GM19372 (cell line): ENCODE results near the gene TBCK.

Experiments
- ATAC-seq: cut with Tn5 transposase; IDR thresholded peaks from one replicate; pipeline ENCODE4 v1.9.1; 2021; ENCODE audit warnings: mild to moderate bottlenecking, low read depth, moderate library complexity; ENCODE audit not compliant: unreplicated experiment

TBCK gene

DNA sequence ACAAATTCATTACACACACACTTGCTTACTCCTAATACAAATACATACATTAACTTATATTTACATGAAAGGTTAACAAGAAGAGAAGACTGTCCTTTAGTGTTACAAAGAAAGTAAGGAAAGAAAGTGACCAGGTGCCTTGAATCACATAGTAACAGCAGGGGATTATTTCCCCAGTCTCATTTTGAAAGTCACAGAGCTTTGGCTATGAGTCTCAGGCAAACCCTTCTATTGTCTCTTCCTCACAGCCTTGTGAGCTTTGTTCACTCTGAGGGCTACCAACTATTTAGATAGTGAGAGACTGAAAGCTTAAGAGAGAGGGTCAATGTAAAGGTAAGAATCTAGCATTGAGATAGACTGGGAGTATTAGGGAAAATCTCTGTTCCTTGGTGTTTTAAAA lies 259.1 kb downstream of the TBCK start:
- ATAC-seq: no peak

DNA sequence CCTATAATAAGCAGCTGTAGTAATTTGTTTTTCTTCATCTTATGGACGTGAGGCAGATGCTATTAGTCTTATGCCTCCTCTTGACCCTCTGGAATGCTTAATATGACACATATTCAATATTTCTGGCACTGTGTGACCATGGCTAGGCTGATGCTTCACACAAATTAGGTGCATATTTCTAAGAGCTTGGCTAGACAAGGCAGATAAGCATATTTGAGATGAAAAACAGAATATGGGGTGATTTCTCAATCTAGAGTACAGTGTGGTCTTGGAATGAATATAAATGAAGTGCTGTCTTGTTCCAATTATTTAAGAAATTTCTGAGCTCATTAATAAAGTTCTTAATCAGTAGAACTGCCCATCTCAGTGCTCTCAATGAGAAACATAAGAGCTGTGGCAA lies 264.5 kb downstream of the TBCK start:
- ATAC-seq: no peak

DNA sequence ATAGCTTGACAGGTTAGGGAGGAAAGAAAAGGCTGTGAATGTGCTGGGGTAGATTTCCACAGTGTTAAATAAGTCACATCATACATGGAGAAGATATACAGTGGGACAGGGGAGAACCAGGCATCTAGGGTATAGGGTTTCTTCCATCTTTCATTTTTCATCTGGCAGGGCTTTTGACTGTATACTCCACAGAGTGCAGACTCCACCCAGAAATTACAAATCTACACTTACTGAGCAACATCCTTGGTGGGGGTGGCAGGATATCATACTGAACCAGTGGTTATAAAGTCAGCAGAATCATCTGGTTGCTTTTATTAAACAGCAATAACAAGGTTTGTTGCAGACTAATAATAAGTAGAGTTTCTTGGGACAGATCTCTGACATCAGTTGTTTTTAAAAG lies 266.5 kb downstream of the TBCK start:
- ATAC-seq: no peak

DNA sequence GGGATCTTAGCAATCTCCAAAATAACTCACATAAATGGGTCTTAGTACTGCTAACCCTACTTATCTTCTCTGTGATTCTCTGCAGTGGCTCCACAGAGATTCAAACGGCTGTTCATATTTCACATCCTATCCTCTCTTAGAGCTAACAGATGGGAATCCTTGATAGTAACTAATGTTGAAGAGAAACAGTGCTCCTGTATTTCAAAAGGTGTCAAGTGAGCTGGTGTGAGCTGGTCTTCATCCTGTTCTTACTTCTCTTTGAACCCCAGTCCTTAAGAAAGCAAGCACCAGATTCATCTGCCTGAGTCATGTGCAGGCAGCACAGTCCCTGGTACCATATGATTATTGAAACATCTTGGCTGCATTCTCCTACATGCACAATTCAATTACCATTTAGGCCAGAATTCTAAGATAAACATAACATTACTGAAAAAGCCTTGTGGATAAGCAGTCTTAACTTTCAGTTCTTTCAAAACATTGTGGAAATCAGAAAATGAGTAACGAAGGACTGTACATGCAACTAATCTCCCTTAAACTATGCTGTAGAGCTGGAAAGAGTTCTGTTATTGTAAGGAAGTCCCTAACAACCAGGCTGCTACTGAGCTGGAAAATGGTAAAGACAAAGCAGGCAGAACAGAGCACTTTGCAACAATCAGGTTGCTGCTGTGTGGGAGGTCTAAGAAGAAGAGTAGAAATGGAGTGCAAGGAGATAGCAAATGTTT lies 267.6 kb downstream of the TBCK start:
- no peak for ATAC-seq

DNA sequence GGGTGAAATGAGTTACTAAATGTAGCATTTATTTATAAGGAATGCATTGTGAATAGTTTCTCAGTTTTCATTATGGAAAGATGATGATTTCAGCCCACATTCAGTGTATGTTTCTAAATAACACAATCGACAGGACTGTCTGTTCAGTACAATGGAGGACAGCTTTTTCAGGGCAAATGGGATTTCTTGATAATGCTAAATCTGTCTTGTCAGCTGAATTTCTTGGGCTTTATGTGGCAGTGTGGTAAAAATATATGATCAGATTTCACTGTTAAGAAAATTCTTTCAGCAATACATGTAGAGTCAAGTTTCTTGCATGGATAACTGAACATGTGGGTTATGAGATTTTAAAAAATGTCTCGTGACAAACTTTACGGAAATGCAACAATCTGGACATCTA lies 269.9 kb downstream of the TBCK start:
- ATAC-seq: no peak

DNA sequence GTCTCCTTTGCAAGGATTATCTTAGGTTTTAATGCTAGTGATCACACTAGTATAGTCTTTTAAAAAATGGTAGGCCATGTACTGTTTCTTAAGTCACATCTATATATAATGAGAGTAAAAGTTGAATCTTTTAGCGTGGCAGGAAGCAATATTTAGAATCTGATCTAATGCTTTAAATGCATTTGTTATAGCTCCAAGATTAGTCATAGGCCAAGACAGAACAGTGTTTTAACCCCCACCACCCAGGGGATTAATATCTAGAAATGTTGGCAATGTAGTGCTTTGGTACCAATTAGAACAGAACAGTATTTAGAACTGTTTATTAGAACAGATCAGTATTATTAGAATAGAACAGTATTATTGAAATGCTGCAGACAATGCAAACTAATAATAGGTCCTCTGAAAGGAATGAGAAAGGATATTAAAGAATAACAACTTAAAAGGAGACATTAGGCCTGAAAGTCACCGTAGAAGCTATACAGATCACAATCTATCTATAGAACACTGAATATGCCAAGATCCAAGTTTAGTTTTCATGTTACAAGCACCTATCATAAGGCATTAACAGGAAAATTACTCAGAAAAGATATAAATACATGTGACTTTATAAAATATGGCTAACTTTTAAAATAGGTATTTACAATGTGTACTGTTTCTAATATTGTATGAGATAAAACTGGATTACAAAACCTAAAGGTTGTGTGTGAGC lies 274.6 kb downstream of the TBCK start:
- no peak for ATAC-seq

DNA sequence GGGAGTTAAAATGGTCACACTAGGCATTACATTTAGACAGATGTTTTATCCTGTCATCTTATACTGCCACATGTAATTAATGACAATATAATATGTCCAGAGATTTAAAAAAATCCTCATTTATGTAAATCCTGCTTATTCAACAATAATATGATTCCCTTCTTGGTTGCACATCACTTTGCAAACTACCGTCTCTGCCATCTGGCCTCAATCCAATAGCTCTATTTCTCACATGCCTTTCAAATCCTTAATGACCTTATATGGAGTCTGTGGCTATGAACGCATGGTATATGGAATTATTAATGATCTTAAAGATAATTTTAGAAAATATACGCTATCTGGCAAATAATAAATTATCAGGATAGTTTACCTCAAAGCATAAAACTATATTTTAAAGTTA lies 276.2 kb downstream of the TBCK start:
- no peak for ATAC-seq

DNA sequence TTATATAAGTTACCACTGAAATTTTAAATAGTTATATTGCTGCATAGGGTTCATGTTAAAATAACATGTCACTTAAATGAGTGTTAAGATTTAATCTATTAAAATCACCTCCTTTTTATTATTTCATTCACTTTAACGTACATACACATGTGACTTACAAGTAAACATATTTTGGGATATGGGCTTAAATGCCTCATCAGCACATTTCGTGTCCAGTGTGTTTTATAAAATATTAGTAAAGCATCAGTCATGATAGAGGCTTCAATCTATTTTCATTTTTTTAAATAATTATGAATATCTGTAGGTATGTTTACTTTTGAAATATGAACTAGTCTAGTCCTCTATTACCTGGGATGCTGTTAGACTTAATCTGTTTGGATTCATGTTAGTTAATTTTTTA lies 277.1 kb downstream of the TBCK start:
- ATAC-seq: no peak

DNA sequence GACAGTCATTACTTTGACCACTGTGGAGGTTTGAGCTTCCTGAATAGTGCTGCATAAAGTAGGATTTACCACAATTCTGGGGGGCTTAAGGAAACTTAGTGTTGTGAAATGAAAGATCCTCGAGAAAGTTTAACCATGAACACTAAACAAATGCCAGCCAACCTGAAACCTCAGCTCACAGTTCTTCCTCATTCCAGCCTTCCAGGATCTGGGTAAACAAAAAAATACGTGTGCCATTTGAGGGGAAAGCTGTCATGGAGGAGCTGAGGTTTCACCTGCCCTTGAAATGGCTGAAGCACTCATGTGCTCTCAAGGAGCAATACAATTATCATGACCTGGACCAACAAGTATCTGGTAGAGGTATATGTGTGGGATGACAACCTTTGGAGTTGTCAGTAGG lies 278.0 kb downstream of the TBCK start:
- ATAC-seq: no peak

DNA sequence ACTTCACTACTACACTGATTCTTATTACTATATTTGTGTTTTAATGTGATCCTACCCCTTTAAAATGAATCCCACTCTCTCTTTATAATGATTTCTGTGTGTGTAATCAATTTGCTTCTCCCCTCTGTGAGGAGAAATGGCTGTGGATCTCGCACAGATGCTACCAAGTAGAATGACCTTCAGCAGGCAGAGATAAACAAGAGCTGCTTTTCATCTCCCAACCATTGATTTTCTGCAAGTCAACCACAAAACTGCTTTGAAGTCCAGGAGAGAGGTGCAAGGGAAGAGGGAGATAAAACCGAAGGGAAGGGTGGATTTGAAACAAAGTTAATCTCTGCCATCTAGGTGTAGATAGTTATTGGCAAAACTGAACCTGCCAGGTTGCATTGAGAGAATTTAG lies 279.2 kb downstream of the TBCK start:
- ATAC-seq: no peak

DNA sequence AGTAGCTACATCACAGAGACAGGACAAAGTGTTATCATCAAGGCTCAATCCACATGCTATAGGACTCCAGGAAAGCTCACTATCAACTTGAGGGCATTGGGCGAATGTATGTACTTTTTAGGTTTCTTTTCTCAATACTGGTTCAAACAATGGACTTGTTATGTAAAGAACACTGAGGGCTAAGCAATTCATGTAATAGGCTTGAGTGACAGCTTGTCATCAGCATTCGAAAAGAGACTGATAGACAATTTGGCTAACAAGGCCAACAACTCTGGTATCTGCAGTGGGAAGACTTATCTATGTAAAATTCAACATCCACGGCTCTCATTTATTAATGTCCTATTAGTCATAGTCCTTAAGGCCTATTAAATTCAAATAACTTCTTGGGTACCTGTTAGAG lies 279.7 kb downstream of the TBCK start:
- ATAC-seq: no peak

DNA sequence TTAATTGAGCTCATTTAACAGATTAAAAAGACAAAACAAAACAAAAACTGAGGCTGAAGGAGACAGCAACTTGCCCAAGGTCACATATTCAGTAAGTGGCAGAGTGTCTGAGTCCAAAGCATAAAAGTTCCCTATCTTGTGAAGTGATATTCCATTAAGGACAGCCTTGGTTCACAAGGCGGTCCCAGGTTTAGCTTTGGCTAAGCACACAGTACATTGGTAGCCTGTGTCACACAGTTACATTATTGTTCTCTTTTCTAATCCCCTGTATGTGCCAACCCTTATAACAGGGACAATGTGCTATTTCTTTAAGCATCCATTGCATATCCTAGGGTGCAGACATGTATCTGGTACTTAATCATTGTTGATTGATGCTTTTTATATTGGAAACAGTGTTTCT lies 280.8 kb downstream of the TBCK start:
- no peak for ATAC-seq

DNA sequence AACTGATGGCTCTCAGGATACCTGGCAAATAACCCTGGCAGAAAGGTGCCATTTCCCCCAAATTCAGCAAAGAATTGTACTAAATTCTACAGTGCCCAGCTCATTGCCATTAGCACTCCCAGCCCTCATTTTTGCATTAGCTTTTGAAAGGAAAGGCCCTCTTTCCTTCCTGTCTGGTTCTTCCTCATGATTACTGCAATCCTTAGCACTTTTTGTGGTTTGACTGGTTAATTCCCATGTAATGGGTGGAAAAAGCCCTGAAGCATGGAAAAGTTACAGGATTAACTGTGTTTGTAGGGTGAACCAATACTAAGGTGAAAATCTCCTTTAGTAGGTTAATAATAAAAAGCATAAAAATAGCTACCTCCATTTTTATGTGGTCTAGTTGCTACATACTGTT lies 281.3 kb downstream of the TBCK start:
- ATAC-seq: no peak

DNA sequence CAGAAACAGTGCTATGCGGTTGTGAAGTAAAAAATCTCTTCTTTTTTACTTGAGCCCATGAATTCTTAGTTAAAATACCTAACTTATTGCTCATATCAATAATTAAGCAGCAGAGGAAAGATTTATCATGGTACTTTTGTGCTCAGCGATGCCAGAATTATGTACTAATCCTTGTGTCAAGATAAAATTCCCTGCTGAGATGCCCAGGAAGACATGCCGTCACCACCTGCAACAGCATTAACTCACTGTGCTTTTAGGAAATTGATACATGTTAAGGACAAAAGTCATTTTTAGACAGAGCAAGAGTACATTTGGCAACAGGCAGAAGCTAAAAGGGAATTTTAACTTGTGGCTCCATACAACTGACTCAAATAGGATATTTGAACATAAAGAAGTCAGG lies 281.8 kb downstream of the TBCK start:
- ATAC-seq: no peak

DNA sequence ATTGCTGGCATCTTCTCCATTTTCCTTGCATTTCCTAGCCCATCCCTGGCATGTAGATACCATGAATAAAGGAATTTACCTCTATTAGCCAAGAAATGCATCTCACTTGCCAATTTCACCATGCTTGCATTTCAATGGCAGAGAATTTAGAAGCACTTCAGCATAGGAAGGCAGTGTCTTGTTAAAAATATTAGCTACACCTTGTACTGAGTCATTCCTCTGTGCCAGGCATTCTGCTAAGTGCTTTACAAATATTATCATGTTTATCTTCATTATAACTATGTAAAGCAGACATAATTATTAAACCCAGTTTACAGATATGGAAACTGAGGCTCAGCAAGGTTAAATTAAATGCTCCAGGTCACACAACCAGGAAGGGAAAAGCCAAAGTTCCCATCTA lies 282.5 kb downstream of the TBCK start:
- ATAC-seq: no peak

DNA sequence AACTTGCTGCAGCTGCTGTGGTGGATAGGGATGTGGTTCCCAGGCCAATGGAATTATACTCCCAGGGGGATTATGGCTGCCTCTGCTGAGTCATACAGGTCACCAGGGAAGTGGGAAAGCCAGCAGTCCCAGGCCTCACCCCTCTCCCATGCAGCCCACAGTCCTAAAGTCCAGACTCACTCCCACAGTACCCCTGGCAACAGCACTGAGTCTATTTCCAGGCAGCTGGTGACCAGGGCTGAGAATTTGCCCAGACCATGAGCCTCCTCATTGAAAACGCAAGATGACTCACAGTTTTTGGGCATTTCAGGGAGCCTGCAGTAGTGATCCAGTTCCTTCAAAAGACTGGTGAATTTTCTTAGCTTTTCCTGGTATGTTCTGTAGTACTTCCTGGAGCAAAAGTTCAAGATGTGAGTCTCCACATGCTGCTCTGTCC lies 283.1 kb downstream of the TBCK start:
- no peak for ATAC-seq

DNA sequence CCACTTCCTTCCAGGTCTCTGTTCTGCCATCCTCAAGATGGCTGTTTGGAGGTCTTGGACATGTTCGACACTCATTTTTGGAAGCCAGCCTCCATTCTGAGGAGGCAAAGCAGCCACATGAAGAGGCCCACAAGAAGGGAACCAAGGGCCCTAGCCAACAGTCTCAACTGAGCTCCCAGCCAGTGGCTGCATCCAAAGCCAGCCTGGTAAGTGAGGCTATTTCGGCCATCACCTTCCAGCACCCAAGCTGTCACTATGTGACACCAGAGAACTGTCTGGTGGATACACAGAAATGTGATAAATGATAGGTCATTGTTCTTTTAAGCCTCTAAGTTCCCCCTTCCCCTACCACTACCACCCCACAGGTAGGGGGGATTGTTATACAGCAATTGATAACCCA lies 293.6 kb downstream of the TBCK start:
- no peak for ATAC-seq

DNA sequence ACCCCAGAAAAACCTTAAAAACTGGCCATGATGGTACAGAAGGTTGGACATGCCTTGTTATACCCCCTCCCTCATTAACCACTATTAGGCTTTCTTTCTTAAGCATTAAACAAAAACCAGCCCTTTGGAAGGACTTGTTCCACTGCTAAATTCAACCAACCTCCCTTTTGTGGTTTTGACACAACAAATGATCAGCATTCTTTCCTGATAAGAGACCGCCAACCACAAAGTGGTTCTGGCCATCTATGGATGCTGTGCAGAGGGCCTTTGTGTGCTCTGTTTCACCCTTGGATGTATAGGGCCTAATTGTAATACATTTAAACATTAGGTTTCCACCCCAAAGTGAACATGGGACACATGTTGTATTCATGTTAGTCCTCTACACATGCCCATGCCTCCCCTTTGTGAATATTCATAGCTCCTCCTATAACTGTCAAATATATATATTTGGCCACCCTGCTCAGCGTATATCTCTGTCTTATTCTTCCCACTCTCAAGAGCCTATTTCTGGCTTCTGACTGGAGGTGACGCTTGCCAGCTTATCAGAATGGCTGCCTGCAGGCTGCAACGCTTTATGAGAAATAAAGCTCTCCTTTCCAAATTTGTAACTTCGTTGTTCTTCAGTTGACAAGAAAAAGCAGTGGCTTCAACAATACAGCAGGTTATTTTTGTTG lies 294.1 kb downstream of the TBCK start:
- no peak for ATAC-seq

DNA sequence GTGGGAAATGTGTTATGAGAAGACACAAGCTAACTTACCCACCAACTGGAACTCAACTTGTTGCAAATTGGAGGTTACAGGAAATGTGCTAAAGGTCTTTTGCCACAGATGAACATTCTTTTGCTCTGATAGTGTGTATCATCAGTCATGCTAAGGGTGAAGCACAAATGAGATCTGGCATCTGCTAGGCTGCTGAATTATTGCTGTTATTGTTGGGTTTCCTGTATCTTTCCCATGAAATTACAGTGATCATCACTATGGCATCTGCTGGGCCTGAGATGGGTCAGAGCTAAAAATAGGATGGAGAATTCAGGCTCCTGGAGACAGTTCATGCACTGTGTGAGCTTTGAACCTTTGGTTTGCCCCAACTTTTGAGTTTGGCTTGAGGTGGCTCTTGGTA lies 296.2 kb downstream of the TBCK start:
- ATAC-seq: no peak

DNA sequence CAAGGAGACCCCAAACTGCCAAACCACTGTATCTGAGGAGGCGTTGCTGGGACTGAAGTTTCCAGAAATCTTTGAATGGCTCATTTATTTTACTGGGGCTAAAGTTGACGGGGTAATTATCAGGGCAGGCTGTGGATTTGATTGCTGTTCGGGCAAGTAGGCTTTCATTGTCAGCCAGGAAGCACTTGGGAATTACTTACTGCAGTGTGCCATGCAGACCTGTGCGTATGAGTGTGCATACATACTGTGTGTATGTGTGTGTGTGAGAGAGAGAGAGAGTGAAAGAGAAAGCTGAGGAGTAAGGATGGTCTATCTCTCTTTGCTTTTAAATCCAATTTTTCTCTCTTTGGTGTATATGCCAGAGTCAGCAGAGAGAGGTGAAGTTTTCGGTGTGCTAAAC lies 298.0 kb downstream of the TBCK start:
- ATAC-seq: no peak

DNA sequence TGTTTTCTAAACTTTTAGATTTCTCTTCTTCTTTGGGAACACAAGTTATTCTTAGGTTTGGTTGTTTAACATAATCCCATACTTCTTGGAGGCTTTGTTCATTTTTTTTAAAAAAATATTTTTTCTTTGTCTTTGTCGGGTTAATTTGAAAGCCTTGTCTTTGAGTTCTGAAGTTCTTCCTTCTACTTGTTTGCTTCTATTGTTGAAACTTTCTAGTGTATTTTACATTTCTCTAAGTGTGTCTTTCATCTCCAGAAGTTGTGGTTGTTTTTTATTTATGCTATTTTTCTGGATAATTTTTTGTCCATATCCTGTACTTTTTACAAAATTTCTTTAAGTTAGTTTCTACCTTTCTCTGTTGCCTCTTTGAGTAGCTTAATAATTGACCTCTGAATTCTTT lies 304.6 kb downstream of the TBCK start:
- ATAC-seq: no peak

DNA sequence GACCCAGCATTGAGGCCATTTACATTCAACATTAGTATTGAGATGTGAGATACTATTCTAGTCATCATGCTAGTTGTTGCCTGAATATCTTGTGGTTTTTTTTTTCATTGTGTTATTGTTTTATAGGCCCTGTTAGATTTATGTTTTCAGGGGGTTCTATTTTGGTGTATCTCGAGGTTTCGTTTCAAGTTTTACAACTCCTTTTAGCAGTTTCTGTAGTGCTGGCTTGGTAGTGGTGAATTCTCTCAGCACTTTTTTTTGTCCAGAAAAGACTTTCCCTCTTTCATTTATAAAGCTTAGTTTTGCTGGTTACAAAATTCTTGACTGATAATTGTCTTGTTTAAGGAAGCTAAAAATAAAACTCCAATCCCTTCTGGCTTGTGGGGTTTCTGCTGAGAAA lies 305.2 kb downstream of the TBCK start:
- no peak for ATAC-seq
